Measurements from ENCODE around the gene C5orf58. TPM values are rescaled to one million over a fixed set of nuclear protein-coding genes. Genes with fewer than 3 reads are reported as not detected.

C5orf58 gene
- total RNA-seq, 1 donor from 2014 or later, result not detected

DNA sequence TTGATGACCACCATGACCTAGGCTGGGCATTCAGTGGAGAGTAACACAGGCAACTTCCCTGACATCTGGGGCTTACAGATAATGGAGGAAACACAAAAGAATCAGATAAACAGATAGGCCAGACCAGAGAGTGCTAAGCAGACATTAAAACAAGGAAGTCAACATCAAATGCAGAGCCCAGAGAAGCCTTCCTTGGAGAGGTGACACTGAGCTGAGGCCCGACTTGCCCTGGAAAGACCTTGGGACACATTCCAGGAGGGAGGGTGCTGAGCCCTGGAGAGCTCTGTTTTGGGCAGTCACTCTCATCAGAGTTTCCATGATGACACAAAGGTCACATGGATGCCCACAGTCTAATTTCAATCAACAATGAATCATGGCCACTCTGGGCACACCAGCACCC, 31.9 kb upstream of the C5orf58 start:
- Mint-ChIP-seq H3K9me3 (ENCODE audit: unreplicated experiment) (no peaks in the 10 kb centered on the region), H3K4me3 (ENCODE audit: unreplicated experiment) (no peak overlapping the region), H3K36me3 (ENCODE audit: low read depth, unreplicated experiment) (no peaks in the 10 kb centered on the region), H3K27ac (ENCODE audit: unreplicated experiment) (no peak overlapping the region), H3K4me1 (ENCODE audit: low read depth, unreplicated experiment) (no peaks in the 10 kb centered on the region), H3K27me3 (ENCODE audit: low read depth, unreplicated experiment) (peaks cover 24% of the 10 kb centered on the region)
- DNase-seq (ENCODE audit: low read depth) (no peak), FAIRE-seq (no peak)
- H2AFZ ChIP-seq (ENCODE audit: low read depth, low read length), result no peak overlapping the region
- no peak overlapping the region for H3K9ac ChIP-seq (ENCODE audit: low read length)
- peaks cover 8% of the 10 kb centered on the region for H3K27me3 ChIP-seq (ENCODE audit: insufficient read depth, low read length)
- no peaks in the 10 kb centered on the region for H3K79me2 ChIP-seq (ENCODE audit: insufficient read depth, low read length)
- H4K20me1 ChIP-seq (ENCODE audit: insufficient read depth, low read length), result no peaks in the 10 kb centered on the region
- H3K4me2 ChIP-seq (ENCODE audit: low read length), result no peak overlapping the region
- no peaks in the 10 kb centered on the region for H3K9me3 ChIP-seq (ENCODE audit: insufficient read depth, low read depth, low read length)
- no peak overlapping the region for H3K27ac ChIP-seq (ENCODE audit: low read depth, low read length)
- no peaks in the 10 kb centered on the region for H3K36me3 ChIP-seq (ENCODE audit: insufficient read depth, low read length)
- H3K4me1 ChIP-seq (ENCODE audit: insufficient read depth, low read length), result no peaks in the 10 kb centered on the region
- no peak for TF ChIP-seq EZH2 (IDR thresholded peaks at IDR 0.05; ENCODE audit: insufficient read depth, low read length)
- TF ChIP-seq, protein P1, sequence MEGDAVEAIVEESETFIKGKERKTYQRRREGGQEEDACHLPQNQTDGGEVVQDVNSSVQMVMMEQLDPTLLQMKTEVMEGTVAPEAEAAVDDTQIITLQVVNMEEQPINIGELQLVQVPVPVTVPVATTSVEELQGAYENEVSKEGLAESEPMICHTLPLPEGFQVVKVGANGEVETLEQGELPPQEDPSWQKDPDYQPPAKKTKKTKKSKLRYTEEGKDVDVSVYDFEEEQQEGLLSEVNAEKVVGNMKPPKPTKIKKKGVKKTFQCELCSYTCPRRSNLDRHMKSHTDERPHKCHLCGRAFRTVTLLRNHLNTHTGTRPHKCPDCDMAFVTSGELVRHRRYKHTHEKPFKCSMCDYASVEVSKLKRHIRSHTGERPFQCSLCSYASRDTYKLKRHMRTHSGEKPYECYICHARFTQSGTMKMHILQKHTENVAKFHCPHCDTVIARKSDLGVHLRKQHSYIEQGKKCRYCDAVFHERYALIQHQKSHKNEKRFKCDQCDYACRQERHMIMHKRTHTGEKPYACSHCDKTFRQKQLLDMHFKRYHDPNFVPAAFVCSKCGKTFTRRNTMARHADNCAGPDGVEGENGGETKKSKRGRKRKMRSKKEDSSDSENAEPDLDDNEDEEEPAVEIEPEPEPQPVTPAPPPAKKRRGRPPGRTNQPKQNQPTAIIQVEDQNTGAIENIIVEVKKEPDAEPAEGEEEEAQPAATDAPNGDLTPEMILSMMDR (IDR thresholded peaks at IDR 0.05; ENCODE audit: insufficient read depth, low read depth, low read length), result no peak
- H3K4me3 ChIP-seq (ENCODE audit: insufficient read depth, low read depth, low read length), result no peak overlapping the region

DNA sequence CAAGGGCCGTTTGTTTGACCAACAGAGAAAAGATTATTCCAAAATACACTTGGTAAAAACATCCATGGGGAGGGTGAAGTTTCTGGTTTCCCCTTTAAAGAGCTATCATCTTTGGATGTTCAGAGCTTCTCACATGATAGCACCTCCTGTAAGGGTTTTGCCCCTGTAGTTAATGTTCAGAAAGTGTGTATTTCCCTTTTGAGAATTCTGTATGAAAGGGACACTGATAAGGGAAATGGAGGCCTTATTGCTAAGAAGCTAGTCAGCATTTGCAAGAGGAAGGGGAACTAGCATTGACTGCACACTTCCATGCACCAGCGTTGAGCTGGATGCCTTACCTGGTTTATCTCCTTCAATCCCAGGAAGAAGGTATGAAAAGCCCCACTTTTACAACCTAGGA, 31.5 kb upstream of the C5orf58 start:
- H3K27me3 Mint-ChIP-seq (ENCODE audit: low read depth, unreplicated experiment), result peaks cover 24% of the 10 kb centered on the region
- Histone ChIP-seq H3K27me3 (ENCODE audit: insufficient read depth, low read length) (peaks cover 8% of the 10 kb centered on the region), H2AFZ (ENCODE audit: low read depth, low read length) (no peak overlapping the region), H3K4me2 (ENCODE audit: low read length) (no peak overlapping the region), H3K27ac (ENCODE audit: low read depth, low read length) (no peak overlapping the region), H4K20me1 (ENCODE audit: insufficient read depth, low read length) (no peaks in the 10 kb centered on the region), H3K79me2 (ENCODE audit: insufficient read depth, low read length) (no peaks in the 10 kb centered on the region), H3K9me3 (ENCODE audit: insufficient read depth, low read depth, low read length) (no peaks in the 10 kb centered on the region), H3K4me3 (ENCODE audit: insufficient read depth, low read depth, low read length) (no peak overlapping the region), H3K36me3 (ENCODE audit: insufficient read depth, low read length) (no peaks in the 10 kb centered on the region), H3K9ac (ENCODE audit: low read length) (no peak overlapping the region), H3K4me1 (ENCODE audit: insufficient read depth, low read length) (no peaks in the 10 kb centered on the region)
- H3K4me3 Mint-ChIP-seq (ENCODE audit: unreplicated experiment), result no peak overlapping the region
- no peak overlapping the region for H3K27ac Mint-ChIP-seq (ENCODE audit: unreplicated experiment)
- H3K36me3 Mint-ChIP-seq (ENCODE audit: low read depth, unreplicated experiment), result no peaks in the 10 kb centered on the region
- FAIRE-seq, result no peak
- no peaks in the 10 kb centered on the region for H3K9me3 Mint-ChIP-seq (ENCODE audit: unreplicated experiment)
- TF ChIP-seq, protein P1 (IDR thresholded peaks at IDR 0.05; ENCODE audit: insufficient read depth, low read depth, low read length), result no peak
- no peaks in the 10 kb centered on the region for H3K4me1 Mint-ChIP-seq (ENCODE audit: low read depth, unreplicated experiment)
- no peak for DNase-seq (ENCODE audit: low read depth)

DNA sequence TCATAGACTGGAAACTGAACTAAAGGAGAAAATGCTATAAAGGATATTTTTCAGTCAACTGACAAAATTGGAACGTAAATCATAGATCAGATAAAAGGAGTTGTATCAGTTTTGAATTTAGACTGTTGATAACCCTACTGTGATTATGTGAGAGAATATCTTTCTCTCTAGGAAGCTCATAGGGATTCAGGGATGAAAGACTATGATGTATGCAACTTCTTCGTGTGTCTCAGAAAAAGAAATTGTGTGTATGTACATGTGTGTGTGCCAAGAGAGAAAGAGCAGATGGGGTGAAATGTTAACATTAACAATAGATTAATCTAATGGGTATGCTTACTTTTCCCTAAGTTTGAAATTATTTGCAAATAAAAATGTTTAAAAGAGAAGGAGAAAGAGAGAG, 30.7 kb upstream of the C5orf58 start:
- no peak for FAIRE-seq
- Mint-ChIP-seq H3K27ac (ENCODE audit: unreplicated experiment) (no peak overlapping the region), H3K9me3 (ENCODE audit: unreplicated experiment) (no peaks in the 10 kb centered on the region), H3K36me3 (ENCODE audit: low read depth, unreplicated experiment) (no peaks in the 10 kb centered on the region), H3K4me1 (ENCODE audit: low read depth, unreplicated experiment) (no peaks in the 10 kb centered on the region), H3K4me3 (ENCODE audit: unreplicated experiment) (no peak overlapping the region), H3K27me3 (ENCODE audit: low read depth, unreplicated experiment) (peaks cover 18% of the 10 kb centered on the region)
- Histone ChIP-seq H3K9me3 (ENCODE audit: insufficient read depth, low read depth, low read length) (no peaks in the 10 kb centered on the region), H3K4me1 (ENCODE audit: insufficient read depth, low read length) (no peaks in the 10 kb centered on the region), H3K27ac (ENCODE audit: low read depth, low read length) (no peak overlapping the region), H3K9ac (ENCODE audit: low read length) (no peak overlapping the region), H3K4me2 (ENCODE audit: low read length) (no peak overlapping the region), H4K20me1 (ENCODE audit: insufficient read depth, low read length) (no peaks in the 10 kb centered on the region), H3K27me3 (ENCODE audit: insufficient read depth, low read length) (peaks cover 5% of the 10 kb centered on the region), H3K4me3 (ENCODE audit: insufficient read depth, low read depth, low read length) (no peak overlapping the region), H3K36me3 (ENCODE audit: insufficient read depth, low read length) (no peaks in the 10 kb centered on the region), H3K79me2 (ENCODE audit: insufficient read depth, low read length) (no peaks in the 10 kb centered on the region), H2AFZ (ENCODE audit: low read depth, low read length) (no peak overlapping the region)
- no peak for DNase-seq (ENCODE audit: low read depth)
- TF ChIP-seq, protein P1 (IDR thresholded peaks at IDR 0.05; ENCODE audit: insufficient read depth, low read depth, low read length), result no peak
- no peak for TF ChIP-seq EZH2 (IDR thresholded peaks at IDR 0.05; ENCODE audit: insufficient read depth, low read length)
